ENCODE measurements around the gene FAM163B. TPM values are rescaled to one million over a fixed set of nuclear protein-coding genes. Genes with fewer than 3 reads are reported as not detected.

The FAM163B gene
- total RNA-seq, 2 donors from 2014 or later: not detected

DNA sequence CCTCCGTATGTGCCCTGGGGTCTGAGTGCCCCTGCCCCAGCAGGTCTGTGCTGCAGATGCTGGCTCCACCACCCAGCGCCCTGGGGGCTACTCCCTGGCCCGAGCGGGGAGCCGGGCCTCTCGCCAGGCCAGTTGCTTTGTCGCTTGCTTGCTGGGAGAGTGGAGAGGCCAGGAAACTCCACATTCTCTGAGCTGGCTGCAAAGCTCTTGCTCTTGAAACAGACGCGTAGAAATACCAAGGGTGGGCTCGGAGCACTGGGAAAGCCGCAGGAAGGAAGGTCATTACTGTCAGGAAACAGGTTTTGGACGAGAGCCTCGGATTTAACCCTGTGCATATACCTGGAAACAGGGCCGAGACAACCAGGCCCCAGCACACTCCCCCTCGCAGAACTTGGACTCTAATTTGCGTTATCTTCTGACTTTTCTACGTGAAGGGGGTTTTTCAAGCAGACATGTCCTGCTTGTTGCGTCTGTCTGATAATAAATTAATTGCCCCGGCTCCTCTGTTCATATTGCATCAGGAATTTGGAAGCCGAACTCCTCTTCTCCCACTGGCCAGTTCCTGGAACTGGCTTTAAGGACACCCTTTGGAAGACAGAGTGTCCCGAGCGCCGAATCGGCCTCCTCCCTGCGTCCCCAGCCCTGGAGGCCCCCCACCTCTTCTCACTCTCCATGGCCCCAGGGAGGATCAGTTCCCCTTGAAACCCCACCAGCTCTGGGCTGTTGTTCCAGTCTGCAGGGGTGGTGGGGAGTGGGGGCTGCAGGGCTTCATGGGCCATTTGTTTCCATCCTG, 63.5 kb downstream of the FAM163B start:
- Histone ChIP-seq H3K9me3 (no peaks in the 10 kb centered on the region), H3K36me3 (no peaks in the 10 kb centered on the region), H3K4me1 (ENCODE audit: control insufficient read depth in 1 of 2, low read depth in 2 of 2) (no peaks in the 10 kb centered on the region), H3K27me3 (replicated peaks; ENCODE audit: insufficient read depth) (no peaks in the 10 kb centered on the region), H3K4me3 (no peak overlapping the region), H3K27ac (no peak overlapping the region)
- DNase-seq (ENCODE audit: low spot score): no peak
- no peak for ATAC-seq (ENCODE audit: insufficient number of reproducible peaks, low FRiP score, low read depth)
- TF ChIP-seq, protein P1, sequence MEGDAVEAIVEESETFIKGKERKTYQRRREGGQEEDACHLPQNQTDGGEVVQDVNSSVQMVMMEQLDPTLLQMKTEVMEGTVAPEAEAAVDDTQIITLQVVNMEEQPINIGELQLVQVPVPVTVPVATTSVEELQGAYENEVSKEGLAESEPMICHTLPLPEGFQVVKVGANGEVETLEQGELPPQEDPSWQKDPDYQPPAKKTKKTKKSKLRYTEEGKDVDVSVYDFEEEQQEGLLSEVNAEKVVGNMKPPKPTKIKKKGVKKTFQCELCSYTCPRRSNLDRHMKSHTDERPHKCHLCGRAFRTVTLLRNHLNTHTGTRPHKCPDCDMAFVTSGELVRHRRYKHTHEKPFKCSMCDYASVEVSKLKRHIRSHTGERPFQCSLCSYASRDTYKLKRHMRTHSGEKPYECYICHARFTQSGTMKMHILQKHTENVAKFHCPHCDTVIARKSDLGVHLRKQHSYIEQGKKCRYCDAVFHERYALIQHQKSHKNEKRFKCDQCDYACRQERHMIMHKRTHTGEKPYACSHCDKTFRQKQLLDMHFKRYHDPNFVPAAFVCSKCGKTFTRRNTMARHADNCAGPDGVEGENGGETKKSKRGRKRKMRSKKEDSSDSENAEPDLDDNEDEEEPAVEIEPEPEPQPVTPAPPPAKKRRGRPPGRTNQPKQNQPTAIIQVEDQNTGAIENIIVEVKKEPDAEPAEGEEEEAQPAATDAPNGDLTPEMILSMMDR (IDR thresholded peaks at IDR 0.05): no peak

DNA sequence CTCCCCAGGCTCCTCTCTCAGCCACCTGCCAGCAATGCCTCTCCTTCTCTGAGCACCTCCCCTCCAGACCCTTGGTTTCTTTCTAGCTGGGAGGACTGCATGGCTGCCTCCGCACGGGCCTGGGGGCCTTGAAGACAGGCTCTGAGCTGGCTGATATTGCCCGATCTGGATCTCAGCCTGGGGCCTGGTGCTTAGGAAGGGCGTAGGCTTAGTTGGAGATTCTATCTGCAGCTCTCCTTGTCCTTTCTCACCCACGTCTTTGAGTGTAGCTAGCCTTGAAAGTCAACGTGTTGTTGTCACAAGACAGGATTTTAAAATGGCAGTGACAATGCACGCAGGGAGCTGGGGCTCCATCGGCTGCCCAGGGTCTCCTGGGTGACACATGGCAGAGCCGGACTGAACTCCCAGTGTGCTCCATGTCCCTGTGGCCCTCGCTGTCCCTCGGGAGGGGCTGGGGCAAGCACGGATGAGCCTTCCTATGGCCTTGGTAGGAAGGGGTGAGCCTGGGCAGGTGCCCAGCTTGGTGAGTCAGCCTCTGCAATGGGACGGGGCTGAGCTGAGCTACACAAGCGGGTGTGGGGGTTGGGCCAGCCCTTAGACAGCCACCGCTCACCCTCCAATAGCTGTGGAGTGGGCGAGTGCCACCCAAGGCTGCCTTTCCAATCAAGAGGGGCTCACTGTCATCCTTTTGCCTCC, 65.3 kb downstream of the FAM163B start:
- Histone ChIP-seq H3K4me1 (ENCODE audit: control insufficient read depth in 1 of 2, low read depth in 2 of 2) (no peaks in the 10 kb centered on the region), H3K9me3 (no peaks in the 10 kb centered on the region), H3K4me3 (no peak overlapping the region), H3K27ac (no peak overlapping the region), H3K36me3 (no peaks in the 10 kb centered on the region), H3K27me3 (replicated peaks; ENCODE audit: insufficient read depth) (no peaks in the 10 kb centered on the region)
- TF ChIP-seq, protein P1 (IDR thresholded peaks at IDR 0.05): no peak
- DNase-seq (ENCODE audit: low spot score) (no peak), ATAC-seq (ENCODE audit: insufficient number of reproducible peaks, low FRiP score, low read depth) (no peak)

DNA sequence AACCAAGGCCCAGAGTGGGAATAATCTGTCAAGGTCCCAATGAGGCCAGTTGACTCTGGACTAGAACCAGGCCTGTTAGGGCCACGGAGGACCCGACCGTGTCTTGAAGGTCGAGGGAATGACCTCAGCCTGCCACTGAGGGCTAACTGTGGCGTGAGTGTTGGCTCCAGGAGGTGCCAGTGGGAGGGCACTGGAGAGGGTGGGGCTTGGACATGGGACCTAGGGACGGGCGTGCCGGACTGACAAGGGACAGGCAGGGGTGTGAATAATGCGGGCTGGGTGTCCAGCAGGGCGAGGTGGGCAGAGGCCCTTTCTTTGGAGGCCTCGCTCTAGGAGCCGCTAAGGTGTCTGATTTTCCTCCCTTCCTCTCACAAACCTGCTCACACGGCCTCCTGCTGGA, 67.2 kb downstream of the FAM163B start:
- ATAC-seq (ENCODE audit: insufficient number of reproducible peaks, low FRiP score, low read depth): no peak
- no peak overlapping the region for H3K27ac ChIP-seq
- H3K4me3 ChIP-seq: no peak overlapping the region
- H3K36me3 ChIP-seq: no peaks in the 10 kb centered on the region
- no peaks in the 10 kb centered on the region for H3K4me1 ChIP-seq (ENCODE audit: control insufficient read depth in 1 of 2, low read depth in 2 of 2)
- no peaks in the 10 kb centered on the region for H3K9me3 ChIP-seq
- no peak for DNase-seq (ENCODE audit: low spot score)
- no peaks in the 10 kb centered on the region for H3K27me3 ChIP-seq (replicated peaks; ENCODE audit: insufficient read depth)
- TF ChIP-seq, protein P1 (IDR thresholded peaks at IDR 0.05): no peak

DNA sequence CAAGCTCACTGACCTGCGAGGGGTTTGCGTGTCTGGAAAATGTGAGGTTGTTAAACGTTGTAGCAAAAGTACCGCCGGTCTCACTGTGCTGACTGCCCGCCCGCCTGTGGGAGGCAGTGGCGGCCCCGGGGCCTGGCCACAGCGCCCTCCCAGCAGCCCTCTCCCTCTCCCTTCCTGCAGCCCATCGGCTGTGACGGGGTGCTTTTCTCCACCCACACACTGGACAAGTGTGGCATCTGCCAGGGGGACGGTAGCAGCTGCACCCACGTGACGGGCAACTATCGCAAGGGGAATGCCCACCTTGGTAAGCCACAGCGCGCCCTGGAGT, 68.5 kb downstream of the FAM163B start:
- H3K4me1 ChIP-seq (ENCODE audit: control insufficient read depth in 1 of 2, low read depth in 2 of 2): no peaks in the 10 kb centered on the region
- DNase-seq (ENCODE audit: low spot score): no peak
- TF ChIP-seq, protein P1 (IDR thresholded peaks at IDR 0.05): no peak
- no peak overlapping the region for H3K4me3 ChIP-seq
- H3K36me3 ChIP-seq: no peaks in the 10 kb centered on the region
- no peaks in the 10 kb centered on the region for H3K27me3 ChIP-seq (replicated peaks; ENCODE audit: insufficient read depth)
- no peak overlapping the region for H3K27ac ChIP-seq
- no peak for ATAC-seq (ENCODE audit: insufficient number of reproducible peaks, low FRiP score, low read depth)
- no peaks in the 10 kb centered on the region for H3K9me3 ChIP-seq

DNA sequence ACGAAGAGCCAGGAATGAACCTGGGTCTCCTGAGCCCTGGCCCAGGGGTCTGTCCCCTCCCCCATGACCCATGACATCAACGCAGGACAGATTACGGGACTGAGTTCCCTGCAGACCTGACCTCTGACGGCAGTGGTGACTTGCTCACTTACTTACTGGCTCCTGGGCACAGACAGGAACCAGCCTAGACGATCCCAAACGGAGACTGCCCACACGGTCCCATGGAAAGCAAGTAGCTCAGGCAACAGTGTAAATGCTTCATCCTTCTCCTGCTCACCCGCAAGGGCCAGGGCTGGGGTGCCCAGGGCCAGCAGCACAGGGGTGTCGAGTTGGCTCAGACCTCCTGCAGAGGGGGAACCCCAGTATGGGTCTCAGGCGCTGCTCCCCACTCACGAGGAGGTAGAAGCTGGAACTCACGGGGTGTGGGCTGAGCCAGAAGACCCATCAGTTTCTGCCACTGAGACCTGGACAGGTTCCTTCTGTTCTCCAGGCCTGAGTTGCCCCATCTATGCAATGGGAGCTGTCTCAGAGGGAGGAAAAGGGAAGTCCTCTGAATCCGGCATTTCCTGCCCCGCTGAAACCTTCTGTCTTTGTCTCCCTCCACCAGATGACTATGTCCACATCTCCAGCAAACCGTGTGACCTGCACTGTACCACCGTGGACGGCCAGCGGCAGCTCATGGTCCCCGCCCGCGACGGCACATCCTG, 69.0 kb downstream of the FAM163B start:
- no peaks in the 10 kb centered on the region for H3K4me1 ChIP-seq (ENCODE audit: control insufficient read depth in 1 of 2, low read depth in 2 of 2)
- TF ChIP-seq, protein P1 (IDR thresholded peaks at IDR 0.05): no peak
- no peaks in the 10 kb centered on the region for H3K9me3 ChIP-seq
- no peaks in the 10 kb centered on the region for H3K36me3 ChIP-seq
- H3K4me3 ChIP-seq: no peak overlapping the region
- DNase-seq (ENCODE audit: low spot score) (no peak), ATAC-seq (ENCODE audit: insufficient number of reproducible peaks, low FRiP score, low read depth) (no peak)
- no peaks in the 10 kb centered on the region for H3K27me3 ChIP-seq (replicated peaks; ENCODE audit: insufficient read depth)
- no peak overlapping the region for H3K27ac ChIP-seq
